Lower lobe of right lung (tissue), 2 donors: ENCODE data around the gene LRRC63. TPM values are rescaled to one million over a fixed set of nuclear protein-coding genes. Genes with fewer than 3 reads are reported as not detected.
A peak's percentile ranks its signal among the peaks of the same experiment; 100 is the strongest.

Experiments
- ATAC-seq, 2 donors: fragments of 200-7000 bp; cut with Tn5 transposase; one replicate each; pipeline ENCODE4 v1.9.1; 2020 to 2022; ENCODE audit warnings: mild to moderate bottlenecking in 2 of 2, moderate library complexity in 2 of 2
- DNase-seq: peaks from one replicate; pipeline ENCODE4 v3.0.0-alpha.2; 2020
- H3K27ac ChIP-seq: fragments of 200-600 bp; one replicate; pipeline ENCODE4 v1.8.0; 2022
- H3K27me3 ChIP-seq: fragments of 200-600 bp; one replicate; pipeline ENCODE4 v1.8.0; 2022; ENCODE audit warnings: low read depth
- H3K36me3 ChIP-seq: fragments of 200-600 bp; one replicate; pipeline ENCODE4 v1.8.0; 2022; ENCODE audit warnings: mild to moderate bottlenecking
- H3K4me1 ChIP-seq: fragments of 200-600 bp; one replicate; pipeline ENCODE4 v1.8.0; 2022
- H3K4me3 ChIP-seq: fragments of 200-600 bp; one replicate; pipeline ENCODE4 v1.8.0; 2022; ENCODE audit warnings: mild to moderate bottlenecking
- H3K9me3 ChIP-seq: fragments of 200-600 bp; one replicate; pipeline ENCODE4 v1.8.0; 2022
- intact Hi-C: fragments of 100-400 bp; cut with DNase I; formaldehyde crosslinking; loops from one replicate; pipeline ENCODE4 v1.11.0; 2022
- total RNA-seq: library from RNA; stranded (reverse); fragmentation: NEBNext Ultra II Directional; extraction: Animal tissue kit (Norgen Biotek cat#: 25700); gene quantifications from one replicate; pipeline ENCODE4 v1.2.1, GENCODE V29; 2021
- TF ChIP-seq, protein P1 (sequence below): fragments of 200-600 bp; IDR thresholded peaks from one replicate; pipeline ENCODE4 v1.8.0; 2022; ENCODE audit warnings: antibody characterized with exemption, mild to moderate bottlenecking
- donor health status: DM: no; HTN: yes; CAD: no; lungs with severe emphysema.

Gene LRRC63
- total RNA-seq, 1 donor from 2014 or later = 1.7 TPM

GRCh38 chr13:46297361-46297811, 85.7 kb downstream of the LRRC63 start:
- no peak for DNase-seq
- no peak overlapping the region for H3K4me3 ChIP-seq
- H3K27me3 ChIP-seq = no peaks in the 10 kb centered on the region
- H3K27ac ChIP-seq = peak overlapping the region; percentile 70
- TF ChIP-seq, protein P1, sequence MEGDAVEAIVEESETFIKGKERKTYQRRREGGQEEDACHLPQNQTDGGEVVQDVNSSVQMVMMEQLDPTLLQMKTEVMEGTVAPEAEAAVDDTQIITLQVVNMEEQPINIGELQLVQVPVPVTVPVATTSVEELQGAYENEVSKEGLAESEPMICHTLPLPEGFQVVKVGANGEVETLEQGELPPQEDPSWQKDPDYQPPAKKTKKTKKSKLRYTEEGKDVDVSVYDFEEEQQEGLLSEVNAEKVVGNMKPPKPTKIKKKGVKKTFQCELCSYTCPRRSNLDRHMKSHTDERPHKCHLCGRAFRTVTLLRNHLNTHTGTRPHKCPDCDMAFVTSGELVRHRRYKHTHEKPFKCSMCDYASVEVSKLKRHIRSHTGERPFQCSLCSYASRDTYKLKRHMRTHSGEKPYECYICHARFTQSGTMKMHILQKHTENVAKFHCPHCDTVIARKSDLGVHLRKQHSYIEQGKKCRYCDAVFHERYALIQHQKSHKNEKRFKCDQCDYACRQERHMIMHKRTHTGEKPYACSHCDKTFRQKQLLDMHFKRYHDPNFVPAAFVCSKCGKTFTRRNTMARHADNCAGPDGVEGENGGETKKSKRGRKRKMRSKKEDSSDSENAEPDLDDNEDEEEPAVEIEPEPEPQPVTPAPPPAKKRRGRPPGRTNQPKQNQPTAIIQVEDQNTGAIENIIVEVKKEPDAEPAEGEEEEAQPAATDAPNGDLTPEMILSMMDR = no peak
- peaks cover 32% of the 10 kb centered on the region for H3K4me1 ChIP-seq
- H3K9me3 ChIP-seq = no peaks in the 10 kb centered on the region
- intact Hi-C loops = no loop called here
- ATAC-seq = peak in 1 of 2 donors; percentile 22
- H3K36me3 ChIP-seq = no peaks in the 10 kb centered on the region

DNA sequence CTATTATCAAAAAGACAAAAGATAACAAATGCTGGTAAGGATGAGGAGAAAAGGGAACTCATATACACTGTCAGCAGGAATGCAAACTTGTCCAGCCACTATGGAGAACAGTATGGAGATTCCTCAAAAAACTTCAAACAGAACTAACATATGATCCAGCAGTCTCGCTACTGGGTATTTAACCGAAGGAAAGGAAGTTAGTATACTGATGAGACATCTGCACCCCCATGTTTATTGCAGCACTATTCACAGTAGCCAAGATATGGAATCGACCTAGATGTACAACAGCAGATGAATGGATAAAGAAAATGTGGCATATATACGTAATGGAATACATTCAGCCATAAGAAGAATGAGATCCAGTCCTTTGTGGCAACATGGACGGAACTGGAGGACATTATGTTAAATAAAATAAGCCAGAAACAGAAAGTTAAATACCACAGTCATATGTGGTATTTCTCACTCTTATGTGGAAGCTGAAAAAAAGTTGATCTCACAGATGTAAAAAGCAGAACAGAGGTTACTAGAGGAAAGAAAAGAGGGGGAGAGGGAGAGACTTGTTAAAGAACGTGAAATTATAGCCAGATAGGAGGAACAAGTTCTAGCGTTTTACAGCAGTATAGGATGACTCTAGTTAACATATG, 92.1 kb downstream of the LRRC63 start:
- H3K27me3 ChIP-seq = no peaks in the 10 kb centered on the region
- peak; percentile 61 to 69 for ATAC-seq
- intact Hi-C loops = no loop called here
- peaks cover 4% of the 10 kb centered on the region for H3K4me1 ChIP-seq
- H3K9me3 ChIP-seq = no peaks in the 10 kb centered on the region
- no peaks in the 10 kb centered on the region for H3K36me3 ChIP-seq
- no peak overlapping the region for H3K4me3 ChIP-seq
- TF ChIP-seq, protein P1 = no peak
- DNase-seq = no peak
- H3K27ac ChIP-seq = no peak overlapping the region

- DNase-seq = no peak
Measured at GRCh38 chr13:46304546-46304945, 92.8 kb downstream of the LRRC63 start.

GRCh38 chr13:46307554-46307953, 95.8 kb downstream of the LRRC63 start:
- TF ChIP-seq, protein P1 = no peak
- DNase-seq (no peak), ATAC-seq (no peak)
- intact Hi-C loops = no loop called here
- Histone ChIP-seq H3K36me3 (no peaks in the 10 kb centered on the region), H3K4me1 (peaks cover 4% of the 10 kb centered on the region), H3K4me3 (no peak overlapping the region), H3K27ac (no peak overlapping the region), H3K9me3 (no peaks in the 10 kb centered on the region), H3K27me3 (no peaks in the 10 kb centered on the region)

More at GRCh38 chr13:46304546-46304945, 92.8 kb downstream of the LRRC63 start:
- H3K36me3 ChIP-seq = no peaks in the 10 kb centered on the region
- no peak overlapping the region for H3K4me3 ChIP-seq
- TF ChIP-seq, protein P1 = no peak
- H3K9me3 ChIP-seq = no peaks in the 10 kb centered on the region
- intact Hi-C loops = no loop called here
- H3K4me1 ChIP-seq = peaks cover 4% of the 10 kb centered on the region
- H3K27ac ChIP-seq = no peak overlapping the region
- H3K27me3 ChIP-seq = no peaks in the 10 kb centered on the region
- no peak for ATAC-seq

GRCh38 chr13:46310066-46310465, 98.3 kb downstream of the LRRC63 start:
- intact Hi-C loops = no loop called here
- Histone ChIP-seq H3K4me3 (no peak overlapping the region), H3K27ac (no peak overlapping the region), H3K9me3 (no peaks in the 10 kb centered on the region), H3K27me3 (no peaks in the 10 kb centered on the region), H3K36me3 (no peaks in the 10 kb centered on the region), H3K4me1 (no peaks in the 10 kb centered on the region)
- ATAC-seq (no peak), DNase-seq (no peak)
- TF ChIP-seq, protein P1 = no peak
